HCT116 (cell line): ENCODE data around the gene PLPP7.

Experiments used
- CEBPB ChIP-seq: IDR thresholded peaks from 2 replicates; pipeline ENCODE4 v1.6.1; 2012; ENCODE audit warnings: low read depth
- CTCF ChIP-seq, 3 experiments: fragments of 200-600 bp in 1 of 3; sonication (generic) in 1 of 3; IDR thresholded peaks in 2 of 3; conservative IDR thresholded peaks in 1 of 3; 2 replicates each; pipeline ENCODE4 v1.5.1; 2012 to 2017; ENCODE audit warnings: low read depth in 2 of 3, low read length in 2 of 3, antibody characterized with exemption in 1 of 3, borderline replicate concordance in 1 of 3, control low read depth in 1 of 3, mild to moderate bottlenecking in 1 of 3, mixed read lengths in 1 of 3, mixed run types in 1 of 3, moderate library complexity in 1 of 3; ENCODE audit not compliant: insufficient read depth in 1 of 3
- EZH2 ChIP-seq: fragments of 200-600 bp; sonication (generic); IDR thresholded peaks from 2 replicates; pipeline ENCODE4 v1.6.1; 2017; ENCODE audit warnings: antibody characterized with exemption, mixed run types
- EZH2phosphoT487 ChIP-seq: fragments of 200-600 bp; IDR thresholded peaks from 2 replicates; pipeline ENCODE4 v1.6.1; 2018; ENCODE audit warnings: antibody characterized with exemption, borderline replicate concordance
- FOSL1 ChIP-seq: IDR thresholded peaks from 2 replicates; pipeline ENCODE4 v1.6.1; 2012; ENCODE audit warnings: low read depth
- JUND ChIP-seq: IDR thresholded peaks from 2 replicates; pipeline ENCODE4 v1.6.1; 2012
- POLR2A ChIP-seq: IDR thresholded peaks from 2 replicates; pipeline ENCODE4 v1.7.0; 2011; ENCODE audit warnings: borderline replicate concordance; ENCODE audit not compliant: insufficient read depth, insufficient read length; ENCODE audit errors: extremely low read depth
- POLR2AphosphoS5 ChIP-seq: IDR thresholded peaks from 2 replicates; pipeline ENCODE4 v1.6.1; 2011; ENCODE audit warnings: mild to moderate bottlenecking, low read depth, low read length, moderate library complexity
- REST ChIP-seq: IDR thresholded peaks from 2 replicates; pipeline ENCODE4 v1.6.1; 2012; ENCODE audit warnings: low read depth
- SIN3A ChIP-seq: IDR thresholded peaks from 2 replicates; pipeline ENCODE4 v1.6.1; 2012; ENCODE audit warnings: low read depth
- SP1 ChIP-seq: IDR thresholded peaks from 2 replicates; pipeline ENCODE4 v1.6.1; 2012; ENCODE audit warnings: low read depth
- TCF7L2 ChIP-seq: IDR thresholded peaks from 2 replicates; pipeline ENCODE4 v1.7.0; 2011; ENCODE audit warnings: borderline replicate concordance, inconsistent platforms; ENCODE audit not compliant: insufficient read depth, insufficient read length; ENCODE audit errors: extremely low read depth
- YY1 ChIP-seq: IDR thresholded peaks from 2 replicates; pipeline ENCODE4 v1.6.1; 2011; ENCODE audit warnings: low read length, low read depth, moderate library complexity, mild to moderate bottlenecking; ENCODE audit not compliant: insufficient replicate concordance; ENCODE audit errors: extremely low read depth
- ZFX ChIP-seq: fragments of 450-650 bp; IDR thresholded peaks from 2 replicates; pipeline ENCODE4 v1.6.1; 2017

GRCh38 chr9:131329241-131329641 is 39.7 kb downstream of the PLPP7 start:
- TF ChIP-seq ZFX, result no peak
- no peak for TF ChIP-seq POLR2A
- TF ChIP-seq EZH2phosphoT487, result no peak
- no peak for TF ChIP-seq CTCF (IDR thresholded peaks at IDR 0.05 in 2 of 3, conservative IDR thresholded peaks at IDR 0.05 in 1 of 3; ENCODE audit: borderline replicate concordance in 1 of 3, insufficient read depth in 1 of 3, low read depth in 2 of 3, low read length in 2 of 3)
- TF ChIP-seq POLR2AphosphoS5, result no peak
- no peak for TF ChIP-seq FOSL1
- TF ChIP-seq EZH2, result no peak
- TF ChIP-seq SP1, result no peak
- TF ChIP-seq TCF7L2, result no peak
- no peak for TF ChIP-seq SIN3A
- no peak for TF ChIP-seq JUND
- no peak for TF ChIP-seq YY1
- no peak for TF ChIP-seq CEBPB
- TF ChIP-seq REST, result no peak
